Measurements from ENCODE around the gene FAM181A. TPM values are rescaled to one million over a fixed set of nuclear protein-coding genes. Genes with fewer than 3 reads are reported as not detected.

The FAM181A gene
- total RNA-seq, 3 donors from 2014 or later = not detected

DNA sequence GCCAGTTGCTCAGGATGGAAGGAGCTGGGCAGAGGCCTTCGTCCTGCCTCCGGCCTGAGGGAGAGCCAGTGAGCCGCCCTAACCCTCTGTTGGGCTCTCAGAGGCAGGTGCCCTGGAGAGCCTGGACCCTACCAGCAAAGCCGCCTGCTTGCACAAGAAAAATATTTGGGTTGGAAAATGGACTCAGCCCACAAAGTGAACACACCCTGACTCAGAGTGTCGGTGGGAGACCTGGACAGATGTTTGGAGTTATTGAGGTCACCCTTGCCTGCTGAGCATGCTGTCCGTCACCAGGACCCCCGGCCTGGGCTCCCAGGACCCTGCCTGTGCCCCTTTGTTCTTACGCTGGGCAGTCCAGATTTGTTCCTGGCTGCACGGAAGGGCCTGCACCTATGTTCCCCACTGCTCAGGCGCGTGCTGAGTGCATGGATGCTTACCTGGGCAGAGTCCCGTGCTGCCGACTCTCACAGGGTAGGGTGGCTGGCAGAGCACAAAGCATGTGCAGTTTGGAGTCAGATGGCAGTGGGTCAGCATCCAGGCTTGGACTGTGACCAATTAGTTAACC, 22.4 kb downstream of the FAM181A start:
- intact Hi-C loops (cut with DNase I, micrococcal nuclease) = no loop called here

DNA sequence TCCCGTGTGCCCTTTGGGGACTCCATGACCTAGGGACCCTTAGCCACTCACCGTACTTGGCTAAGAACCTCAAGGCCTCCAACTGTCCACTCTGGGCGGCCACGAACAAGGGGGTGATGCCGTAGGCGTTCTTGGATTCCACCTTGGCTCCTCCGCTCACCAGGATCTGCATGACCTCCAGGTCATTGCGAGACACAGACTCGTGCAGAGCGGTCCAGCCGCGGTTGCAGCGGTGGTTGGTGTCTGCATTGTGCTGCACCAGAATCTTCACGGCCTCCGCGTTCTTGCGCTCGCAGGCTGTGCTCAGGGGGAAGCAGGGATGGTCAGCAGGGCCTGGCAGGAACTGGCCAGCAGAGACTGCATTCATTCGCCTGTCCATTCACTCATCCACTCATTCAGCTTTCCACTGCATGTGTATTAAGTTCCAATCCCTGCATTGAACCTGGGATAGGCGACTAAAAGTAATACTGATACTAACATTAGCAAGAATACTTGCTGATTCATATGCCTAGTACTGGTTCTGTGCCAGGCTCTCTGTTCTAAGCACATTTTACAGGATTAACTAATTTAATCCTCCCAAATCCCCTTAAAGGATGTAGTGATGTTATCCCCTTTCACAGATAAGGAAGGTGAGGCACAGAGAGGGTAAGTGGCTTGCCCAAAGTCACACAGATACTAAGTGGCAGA, 23.9 kb downstream of the FAM181A start:
- intact Hi-C loops (cut with DNase I, micrococcal nuclease) = no loop called here
- no peak for ATAC-seq
- DNase-seq = peak in 1 of 3 donors; percentile 18
- TF ChIP-seq, protein P1, sequence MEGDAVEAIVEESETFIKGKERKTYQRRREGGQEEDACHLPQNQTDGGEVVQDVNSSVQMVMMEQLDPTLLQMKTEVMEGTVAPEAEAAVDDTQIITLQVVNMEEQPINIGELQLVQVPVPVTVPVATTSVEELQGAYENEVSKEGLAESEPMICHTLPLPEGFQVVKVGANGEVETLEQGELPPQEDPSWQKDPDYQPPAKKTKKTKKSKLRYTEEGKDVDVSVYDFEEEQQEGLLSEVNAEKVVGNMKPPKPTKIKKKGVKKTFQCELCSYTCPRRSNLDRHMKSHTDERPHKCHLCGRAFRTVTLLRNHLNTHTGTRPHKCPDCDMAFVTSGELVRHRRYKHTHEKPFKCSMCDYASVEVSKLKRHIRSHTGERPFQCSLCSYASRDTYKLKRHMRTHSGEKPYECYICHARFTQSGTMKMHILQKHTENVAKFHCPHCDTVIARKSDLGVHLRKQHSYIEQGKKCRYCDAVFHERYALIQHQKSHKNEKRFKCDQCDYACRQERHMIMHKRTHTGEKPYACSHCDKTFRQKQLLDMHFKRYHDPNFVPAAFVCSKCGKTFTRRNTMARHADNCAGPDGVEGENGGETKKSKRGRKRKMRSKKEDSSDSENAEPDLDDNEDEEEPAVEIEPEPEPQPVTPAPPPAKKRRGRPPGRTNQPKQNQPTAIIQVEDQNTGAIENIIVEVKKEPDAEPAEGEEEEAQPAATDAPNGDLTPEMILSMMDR (IDR thresholded peaks at IDR 0.05) = no peak
- H3K9me3 ChIP-seq = no peaks in the 10 kb centered on the region
- H3K4me1 ChIP-seq (ENCODE audit: low read depth) = peaks cover 3% of the 10 kb centered on the region
- H3K36me3 ChIP-seq (ENCODE audit: low read depth) = no peaks in the 10 kb centered on the region
- no peak overlapping the region for H3K4me3 ChIP-seq

More for the DNA sequence above, 22.4 kb downstream of the FAM181A start:
- Histone ChIP-seq H3K9me3 (no peaks in the 10 kb centered on the region), H3K36me3 (ENCODE audit: low read depth) (no peaks in the 10 kb centered on the region), H3K4me1 (ENCODE audit: low read depth) (peaks cover 3% of the 10 kb centered on the region), H3K4me3 (no peak overlapping the region)
- ATAC-seq (no peak), DNase-seq (peak in 1 of 3 donors; percentile 33)
- TF ChIP-seq, protein P1 (IDR thresholded peaks at IDR 0.05) = no peak

- no peak for ATAC-seq
- Histone ChIP-seq H3K36me3 (ENCODE audit: low read depth) (no peaks in the 10 kb centered on the region), H3K4me3 (no peak overlapping the region), H3K9me3 (no peaks in the 10 kb centered on the region), H3K4me1 (ENCODE audit: low read depth) (peaks cover 3% of the 10 kb centered on the region)
- intact Hi-C loops (cut with DNase I, micrococcal nuclease) = no loop called here
- TF ChIP-seq, protein P1 (IDR thresholded peaks at IDR 0.05) = no peak
- no peak for DNase-seq
These were observed 24.7 kb downstream of the FAM181A start for GRCh38 chr14:93951635-93952540.

DNA sequence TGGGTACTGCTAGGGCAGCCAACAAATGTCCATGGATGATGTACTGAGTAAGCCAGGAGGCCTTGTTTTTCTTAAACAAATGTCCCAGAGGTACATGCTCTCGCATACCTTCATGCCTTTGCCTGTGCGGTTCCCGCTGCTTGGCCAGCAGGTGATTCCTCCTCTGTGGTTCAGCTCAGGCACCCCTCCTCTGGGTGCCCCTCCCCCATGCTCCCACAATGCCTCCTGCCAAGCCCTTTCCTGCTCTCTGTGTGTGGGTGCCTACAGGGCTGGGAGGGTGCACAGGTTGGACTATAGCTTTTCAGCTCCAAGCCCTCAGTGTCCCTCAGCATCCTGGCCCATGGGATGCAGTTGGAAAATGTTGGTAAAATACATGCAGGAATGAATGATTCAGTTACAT, 25.7 kb downstream of the FAM181A start:
- TF ChIP-seq, protein P1 (IDR thresholded peaks at IDR 0.05) = no peak
- H3K36me3 ChIP-seq (ENCODE audit: low read depth) = no peaks in the 10 kb centered on the region
- H3K4me1 ChIP-seq (ENCODE audit: low read depth) = peaks cover 6% of the 10 kb centered on the region
- ATAC-seq (no peak), DNase-seq (no peak)
- H3K9me3 ChIP-seq = no peaks in the 10 kb centered on the region
- no peak overlapping the region for H3K4me3 ChIP-seq
- intact Hi-C loops (cut with DNase I, micrococcal nuclease) = no loop called here

GRCh38 chr14:93953263-93953662, 26.1 kb downstream of the FAM181A start:
- Histone ChIP-seq H3K36me3 (ENCODE audit: low read depth) (no peaks in the 10 kb centered on the region), H3K4me3 (no peak overlapping the region), H3K4me1 (ENCODE audit: low read depth) (peaks cover 9% of the 10 kb centered on the region), H3K9me3 (no peaks in the 10 kb centered on the region)
- TF ChIP-seq, protein P1 (IDR thresholded peaks at IDR 0.05) = no peak
- intact Hi-C loops (cut with DNase I, micrococcal nuclease) = no loop called here
- ATAC-seq (no peak), DNase-seq (no peak)

Data from mucosa of descending colon (tissue), 3 donors.